HG03342 (cell line): Measurements from ENCODE around the gene TNFSF11.

ENCODE experiments used
- ATAC-seq: cut with Tn5 transposase; IDR thresholded peaks from one replicate; pipeline ENCODE4 v1.9.1; 2021; ENCODE audit warnings: mild to moderate bottlenecking, moderate library complexity; ENCODE audit not compliant: unreplicated experiment

Gene TNFSF11, protein sequence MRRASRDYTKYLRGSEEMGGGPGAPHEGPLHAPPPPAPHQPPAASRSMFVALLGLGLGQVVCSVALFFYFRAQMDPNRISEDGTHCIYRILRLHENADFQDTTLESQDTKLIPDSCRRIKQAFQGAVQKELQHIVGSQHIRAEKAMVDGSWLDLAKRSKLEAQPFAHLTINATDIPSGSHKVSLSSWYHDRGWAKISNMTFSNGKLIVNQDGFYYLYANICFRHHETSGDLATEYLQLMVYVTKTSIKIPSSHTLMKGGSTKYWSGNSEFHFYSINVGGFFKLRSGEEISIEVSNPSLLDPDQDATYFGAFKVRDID

GRCh38 chr13:42574011-42574410, at the start of gene TNFSF11:
TNFSF11 (plus strand) TSS chr13:42574152; CDS start chr13:42574304, 152 bp downstream.
- peak; percentile 23 for ATAC-seq

- ATAC-seq, result peak; percentile 85
Observed at GRCh38 chr13:42524487-42525034, 49.4 kb upstream of the TNFSF11 start.

DNA sequence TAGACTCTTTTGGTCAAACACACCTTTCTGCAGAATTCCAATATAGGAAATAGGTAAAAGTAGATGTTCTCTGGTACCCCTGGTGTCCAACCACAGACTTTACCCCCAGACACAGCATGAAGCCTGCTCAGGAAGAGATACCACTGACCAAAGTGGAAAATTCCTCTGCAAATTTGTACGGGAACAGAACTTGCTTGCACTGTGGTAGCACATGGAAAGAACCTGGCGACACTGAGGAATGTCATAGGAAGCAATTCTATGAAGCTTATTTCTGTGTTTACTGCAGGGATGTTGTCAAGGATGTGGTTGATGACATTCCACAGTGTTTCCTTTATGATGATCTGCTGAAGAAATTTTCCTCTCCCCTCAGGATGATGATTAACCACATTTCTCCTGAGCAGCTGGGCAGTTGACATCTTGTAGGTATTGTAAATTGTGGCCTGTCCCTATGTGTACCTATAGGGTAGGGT, 48.9 kb upstream of the TNFSF11 start:
- no peak for ATAC-seq

GRCh38 chr13:42526276-42526675, 47.7 kb upstream of the TNFSF11 start:
- ATAC-seq, result no peak

GRCh38 chr13:42526804-42527203, 47.1 kb upstream of the TNFSF11 start:
- ATAC-seq, result no peak

GRCh38 chr13:42532561-42533335, 41.2 kb upstream of the TNFSF11 start:
- ATAC-seq, result peak; percentile 78

- ATAC-seq, result no peak
Observed at GRCh38 chr13:42533336-42533591, 40.7 kb upstream of the TNFSF11 start.

DNA sequence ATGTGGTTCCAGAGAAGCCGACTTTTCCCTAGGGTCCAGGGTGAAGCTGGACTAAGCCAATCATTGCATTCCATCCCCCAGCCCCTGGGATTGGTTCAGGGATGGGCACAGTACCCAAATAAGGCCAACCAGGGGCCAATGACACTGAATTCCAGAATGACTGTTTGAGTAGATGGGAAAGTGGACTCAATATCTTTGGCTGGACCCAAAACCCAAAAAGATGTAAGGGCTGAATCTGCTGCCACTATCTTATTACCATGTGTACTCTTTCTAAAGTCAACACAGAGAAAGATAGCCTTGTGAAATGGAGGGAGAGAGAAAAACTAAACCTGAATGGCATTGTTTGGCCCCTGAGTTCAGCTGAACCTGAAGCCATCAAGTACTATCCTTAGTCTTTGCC, 39.2 kb upstream of the TNFSF11 start:
- no peak for ATAC-seq

DNA sequence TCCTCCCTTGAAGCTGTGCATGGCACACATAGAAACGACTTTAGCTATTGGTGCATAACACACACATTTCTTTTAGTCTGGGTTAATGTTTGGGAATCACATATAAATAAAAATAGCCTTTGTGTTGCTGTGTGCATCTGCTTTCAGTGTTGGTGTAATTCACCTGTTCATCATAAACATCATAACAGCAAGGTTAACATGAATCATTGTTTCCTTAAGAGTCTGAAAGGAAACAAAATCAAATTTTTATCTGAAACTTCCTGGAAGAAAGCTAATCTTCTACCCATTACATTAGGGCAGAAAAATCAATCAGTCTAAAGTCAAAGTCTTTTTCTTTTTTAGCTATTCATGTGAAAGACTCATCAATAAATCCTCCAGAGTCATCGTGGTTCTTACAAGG, 35.0 kb upstream of the TNFSF11 start:
- ATAC-seq, result no peak

- no peak for ATAC-seq
Observed at GRCh38 chr13:42539670-42540069, 34.3 kb upstream of the TNFSF11 start.

DNA sequence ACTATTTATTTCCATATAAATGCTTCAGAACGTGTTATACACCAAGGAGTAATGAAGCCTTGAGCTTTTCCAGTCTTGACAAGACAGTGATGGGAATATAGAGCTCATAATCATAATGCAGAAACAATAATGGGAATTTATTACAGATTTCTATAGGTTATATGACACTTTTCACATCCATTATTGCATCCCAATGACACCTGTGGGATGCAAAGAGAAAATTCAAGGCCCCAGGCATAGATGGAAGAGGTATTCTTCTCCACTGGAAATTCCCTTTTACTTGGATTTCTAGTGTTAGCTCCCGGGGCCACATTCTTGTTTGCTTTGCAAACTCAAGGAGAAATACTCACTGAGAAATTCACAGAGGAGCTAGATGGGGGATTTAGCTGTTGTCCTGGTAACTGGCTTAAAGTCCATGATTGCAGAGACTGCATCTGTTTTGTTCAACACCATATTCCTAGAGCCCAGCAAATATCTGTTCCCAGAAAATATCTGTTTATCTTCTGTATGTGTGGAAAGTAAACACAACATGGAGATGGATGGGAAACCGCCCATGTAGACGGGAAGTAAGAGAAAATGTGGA, 30.6 kb upstream of the TNFSF11 start:
- ATAC-seq, result no peak

- no peak for ATAC-seq
Observed at GRCh38 chr13:42544246-42544926, 29.6 kb upstream of the TNFSF11 start.

DNA sequence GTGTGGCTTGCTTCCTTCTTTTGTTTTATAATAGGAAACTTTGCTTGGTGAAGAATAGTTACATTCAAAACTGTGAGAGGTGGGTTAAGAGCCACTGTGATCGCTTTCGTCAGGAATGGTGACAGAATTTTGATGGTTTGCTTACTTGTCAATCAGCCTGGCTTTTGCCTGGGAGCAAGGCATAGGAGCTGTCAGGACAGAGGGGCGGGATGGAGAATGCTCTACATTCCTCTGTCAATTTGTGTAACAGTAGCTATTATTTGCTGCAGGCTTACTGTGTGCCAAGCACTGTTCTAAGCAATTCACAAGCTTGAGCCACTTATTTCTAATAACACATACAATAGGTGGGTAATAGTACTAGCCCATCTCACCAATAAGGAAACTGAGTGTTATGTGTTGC, 28.1 kb upstream of the TNFSF11 start:
- ATAC-seq, result no peak

- no peak for ATAC-seq
Observed at GRCh38 chr13:42547612-42548011, 26.3 kb upstream of the TNFSF11 start.

DNA sequence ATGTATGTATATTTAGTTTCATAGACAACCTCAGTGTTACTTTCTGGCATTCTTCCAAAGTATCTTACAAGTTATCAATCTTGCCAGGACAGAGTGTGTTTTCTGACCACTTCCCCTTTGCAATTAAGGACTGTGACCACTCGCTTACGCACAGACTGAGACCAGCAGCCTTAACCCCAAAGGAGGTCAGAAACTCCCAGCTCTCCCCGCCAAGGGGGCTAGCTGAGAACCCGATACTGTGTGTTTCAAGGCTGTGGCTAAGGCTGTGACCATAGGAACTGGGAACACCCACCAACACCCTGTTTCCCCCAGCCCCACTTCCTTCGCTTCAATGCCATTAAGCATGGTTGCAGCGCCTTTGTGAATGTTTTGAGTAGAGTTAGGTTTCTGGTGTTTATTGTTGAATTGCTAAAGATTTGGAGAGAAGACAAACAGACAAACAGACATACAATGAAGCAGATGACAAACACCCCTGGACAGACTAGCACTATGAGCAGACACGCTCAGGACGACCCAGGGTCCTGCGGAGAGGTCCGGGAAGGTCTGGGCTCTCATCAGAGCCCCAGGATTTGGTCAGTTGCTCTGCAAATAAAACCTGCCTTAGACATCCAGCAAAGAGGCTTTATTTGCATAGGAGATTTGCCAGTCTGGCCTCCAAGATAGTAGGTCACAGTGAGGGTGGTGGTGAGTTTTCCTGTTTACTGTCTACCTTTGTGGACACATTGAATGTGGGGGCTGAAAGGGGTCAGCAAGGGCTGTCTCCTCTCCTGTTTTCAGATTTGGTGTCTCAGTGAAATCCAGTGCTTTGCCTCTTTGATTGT, 25.0 kb upstream of the TNFSF11 start:
- peak; percentile 95 for ATAC-seq

DNA sequence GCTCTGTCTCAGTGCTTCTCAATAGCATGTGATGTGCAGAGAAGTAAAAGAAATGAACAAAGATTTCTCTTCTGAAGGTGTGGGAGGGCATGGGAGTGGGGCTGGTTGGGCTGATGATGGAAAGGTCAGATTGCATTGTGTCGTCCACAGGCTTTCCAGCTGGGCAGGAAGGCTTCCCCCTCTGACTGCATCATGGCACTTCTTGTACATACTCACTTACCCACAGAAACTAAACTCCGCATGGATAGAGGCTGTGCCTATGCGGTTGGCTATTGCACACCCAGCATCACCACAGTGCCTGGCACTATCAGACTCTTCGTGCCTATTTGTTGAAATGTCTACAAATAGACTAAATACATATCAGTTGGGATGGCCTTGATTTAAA, 24.4 kb upstream of the TNFSF11 start:
- no peak for ATAC-seq

DNA sequence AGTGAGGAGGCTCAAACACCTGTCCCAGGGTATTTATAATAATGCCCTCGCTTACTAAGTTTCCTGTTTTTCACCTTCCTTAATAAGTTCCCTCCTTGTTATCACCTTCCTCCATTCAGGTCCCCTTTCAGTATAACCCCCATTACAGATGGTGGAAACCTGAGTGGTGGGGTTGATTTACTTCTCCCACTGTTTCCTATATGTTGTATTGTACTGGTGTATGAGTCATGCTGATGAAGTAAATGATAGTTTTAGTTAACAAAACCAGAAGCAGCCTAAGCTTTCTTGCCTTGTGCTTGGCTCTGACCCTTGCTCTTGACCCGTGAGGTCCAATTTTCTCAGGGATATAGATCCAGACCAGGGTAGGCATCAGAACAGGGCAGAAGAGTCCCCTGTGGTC, 22.3 kb upstream of the TNFSF11 start:
- no peak for ATAC-seq

DNA sequence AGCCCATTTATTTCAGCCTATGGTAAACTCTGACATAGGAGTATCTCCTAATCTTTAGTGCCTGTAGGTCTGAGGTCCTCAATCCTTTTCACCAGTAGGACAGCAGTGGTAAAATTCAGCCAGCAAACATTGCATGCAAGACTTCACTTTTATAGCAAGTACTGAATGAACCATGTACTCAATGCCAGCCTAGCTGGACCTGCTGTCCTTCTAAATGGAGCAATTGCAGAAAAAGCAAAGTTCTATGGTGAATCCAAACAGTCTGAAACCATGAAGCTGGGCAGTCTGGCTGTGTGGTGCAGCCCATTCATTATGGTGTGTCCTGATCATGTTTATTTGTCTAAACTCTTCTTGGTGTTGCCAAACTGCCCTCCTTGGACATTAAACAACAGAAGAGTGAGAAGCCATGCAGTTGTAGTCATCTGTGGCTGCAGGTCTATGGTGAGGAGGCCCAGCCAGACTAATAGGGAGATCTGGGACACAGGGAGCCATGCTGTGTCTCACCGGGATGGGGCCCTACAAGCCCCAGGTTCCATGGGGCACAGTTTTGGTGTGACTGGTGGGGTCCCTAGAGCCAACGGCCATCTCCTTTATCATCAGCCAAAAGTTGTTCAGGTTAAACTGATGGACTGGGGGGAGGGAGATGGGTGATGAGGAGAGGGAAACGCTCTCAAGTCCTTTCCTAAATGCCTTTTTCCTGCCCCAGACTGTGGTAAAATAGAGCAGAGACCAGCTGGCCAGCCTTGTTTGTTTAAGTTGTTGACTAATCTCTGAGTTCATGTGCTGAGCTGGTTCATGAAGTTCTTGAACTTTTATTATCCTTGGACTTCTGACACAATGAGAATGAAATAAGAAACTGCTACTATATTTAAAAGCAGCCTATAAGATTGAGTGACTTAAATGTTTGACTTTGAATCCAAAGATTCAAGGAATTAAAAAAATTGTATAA, 20.6 kb upstream of the TNFSF11 start:
- ATAC-seq, result no peak

DNA sequence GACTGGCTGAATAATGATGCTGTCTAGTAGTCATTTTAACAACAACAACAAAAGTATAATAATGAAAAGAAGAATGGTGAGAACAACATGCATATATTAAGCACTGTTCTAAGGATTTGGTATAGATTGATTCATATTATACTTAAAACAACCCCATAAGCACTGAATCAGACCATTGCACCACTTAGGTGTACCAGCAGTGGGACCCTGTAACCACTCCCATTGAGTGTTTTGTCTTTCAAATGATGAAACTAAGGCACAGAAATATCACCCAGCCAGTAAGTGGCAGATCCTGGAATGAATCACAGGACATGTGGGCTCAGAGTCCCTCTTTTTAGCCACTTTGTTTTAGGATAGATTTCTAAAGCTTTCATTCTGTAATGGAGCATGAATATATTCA, 14.9 kb upstream of the TNFSF11 start:
- no peak for ATAC-seq
